HG03432 (cell line): ENCODE measurements around the gene GDI1.

Experiments
- ATAC-seq: cut with Tn5 transposase; IDR thresholded peaks from one replicate; pipeline ENCODE4 v1.9.1; 2021; ENCODE audit warnings: mild to moderate bottlenecking, moderate library complexity; ENCODE audit not compliant: unreplicated experiment

The GDI1 gene

DNA sequence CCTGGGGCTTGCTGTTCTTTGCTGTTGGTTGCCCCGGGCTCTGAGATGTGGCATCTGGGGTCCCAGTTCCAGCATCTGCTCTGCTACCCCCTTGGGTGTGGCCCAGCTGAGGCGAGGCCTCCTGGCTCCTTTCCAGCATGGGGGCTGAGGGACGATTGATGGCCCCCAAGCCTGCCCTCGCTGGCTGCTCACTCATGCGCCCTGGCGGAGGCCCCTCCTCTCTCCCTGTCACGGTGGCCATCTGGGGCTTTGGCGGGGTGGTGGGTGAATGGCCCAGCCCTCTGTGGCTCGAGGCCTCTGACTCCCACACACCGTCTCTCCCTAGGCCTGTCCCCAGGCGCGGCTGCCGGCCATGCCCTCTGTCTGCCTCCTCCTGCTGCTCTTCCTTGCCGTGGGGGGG lies 22.9 kb downstream of the GDI1 start:
- ATAC-seq = no peak

DNA sequence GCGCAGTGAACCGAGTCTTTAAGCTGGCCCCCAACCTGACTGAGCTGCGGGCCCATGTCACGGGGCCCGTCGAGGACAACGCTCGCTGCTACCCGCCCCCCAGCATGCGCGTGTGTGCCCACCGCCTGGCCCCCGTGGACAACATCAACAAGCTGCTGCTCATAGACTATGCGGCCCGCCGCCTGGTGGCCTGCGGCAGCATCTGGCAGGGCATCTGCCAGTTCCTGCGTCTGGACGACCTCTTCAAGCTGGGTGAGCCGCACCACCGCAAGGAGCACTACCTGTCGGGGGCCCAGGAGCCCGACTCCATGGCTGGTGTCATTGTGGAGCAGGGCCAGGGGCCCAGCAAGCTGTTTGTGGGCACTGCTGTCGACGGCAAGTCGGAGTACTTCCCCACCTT lies 23.4 kb downstream of the GDI1 start:
- no peak for ATAC-seq

DNA sequence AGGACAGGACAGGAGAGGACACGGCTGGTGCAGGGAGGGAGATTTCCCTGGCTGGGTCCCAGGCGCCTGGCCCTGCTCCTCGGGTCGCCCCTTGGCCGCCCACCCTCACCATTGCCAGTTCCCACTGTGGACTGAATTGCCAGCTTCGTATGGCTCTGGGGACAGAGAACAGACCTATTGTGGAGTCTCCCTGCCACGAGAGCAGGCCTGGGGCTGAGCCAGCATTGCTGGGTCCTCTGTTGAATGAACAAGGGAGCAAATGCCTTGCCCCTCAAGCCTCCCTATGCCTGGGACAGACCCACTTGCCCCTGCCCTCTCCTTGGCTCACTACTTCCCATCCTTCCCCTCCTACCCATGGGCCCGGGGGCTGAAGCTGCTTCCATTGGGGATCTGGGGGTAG lies 25.4 kb downstream of the GDI1 start:
- no peak for ATAC-seq

DNA sequence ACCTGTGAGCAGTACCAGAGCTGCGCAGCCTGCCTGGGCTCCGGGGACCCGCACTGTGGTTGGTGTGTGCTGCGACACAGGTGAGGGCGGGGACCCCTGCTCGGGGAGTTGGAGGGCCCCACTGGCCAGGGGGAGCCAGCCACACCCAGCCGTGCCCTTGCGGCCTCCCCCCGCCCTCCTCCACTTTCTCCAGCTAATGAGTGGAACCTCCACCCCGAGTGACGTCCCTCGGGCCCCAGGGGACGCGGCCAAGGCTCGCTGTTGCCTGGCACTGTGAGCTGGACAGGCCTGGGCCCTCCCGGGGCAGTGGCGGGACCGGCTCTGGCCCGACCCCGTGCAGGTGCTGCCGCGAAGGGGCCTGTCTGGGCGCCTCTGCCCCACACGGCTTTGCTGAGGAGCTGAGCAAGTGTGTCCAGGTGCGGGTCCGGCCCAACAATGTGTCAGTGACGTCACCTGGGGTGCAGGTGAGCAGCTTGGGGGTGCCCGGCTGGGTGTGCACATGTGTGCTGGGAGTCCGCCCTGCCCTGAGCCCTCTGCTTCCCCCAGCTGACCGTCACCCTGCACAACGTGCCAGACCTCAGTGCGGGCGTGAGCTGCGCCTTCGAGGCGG lies 26.8 kb downstream of the GDI1 start:
- ATAC-seq = no peak

DNA sequence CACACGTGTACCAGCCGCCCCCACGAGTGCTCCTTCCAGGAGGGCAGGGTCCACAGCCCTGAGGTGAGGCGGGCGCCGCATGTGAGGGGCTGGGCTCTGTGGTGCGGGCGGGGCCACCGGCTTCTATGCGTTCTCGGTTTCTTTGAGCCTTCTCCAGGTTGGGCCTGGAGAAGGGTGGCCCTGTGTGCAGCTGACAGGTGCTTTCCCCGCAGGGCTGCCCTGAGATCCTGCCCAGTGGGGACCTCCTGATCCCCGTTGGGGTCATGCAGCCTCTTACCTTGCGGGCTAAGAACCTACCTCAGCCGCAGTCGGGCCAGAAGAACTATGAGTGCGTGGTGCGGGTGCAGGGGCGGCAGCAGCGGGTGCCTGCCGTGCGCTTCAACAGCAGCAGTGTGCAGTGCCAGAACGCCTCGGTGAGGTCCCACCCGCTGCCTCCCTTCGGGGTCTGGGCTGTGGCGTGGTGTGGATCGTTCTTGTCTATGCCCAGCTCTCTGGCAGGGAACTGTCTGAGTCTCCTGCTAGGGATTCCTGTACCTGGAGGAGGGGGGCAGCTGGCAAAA lies 27.9 kb downstream of the GDI1 start:
- no peak for ATAC-seq

DNA sequence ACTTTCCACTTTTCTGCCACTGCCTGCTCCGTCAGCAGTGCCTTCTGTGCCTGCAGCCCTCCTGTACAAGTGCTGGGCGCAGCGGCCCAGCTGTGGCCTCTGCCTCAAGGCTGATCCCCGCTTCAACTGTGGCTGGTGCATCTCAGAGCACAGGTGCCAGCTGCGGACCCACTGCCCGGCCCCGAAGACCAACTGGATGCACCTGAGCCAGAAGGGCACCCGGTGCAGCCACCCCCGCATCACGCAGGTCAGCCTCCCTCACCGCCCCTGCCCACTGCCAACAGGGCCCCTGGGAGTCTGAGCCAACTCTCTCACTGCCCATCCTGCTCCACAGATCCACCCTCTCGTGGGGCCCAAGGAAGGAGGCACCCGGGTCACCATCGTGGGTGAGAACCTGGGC lies 28.6 kb downstream of the GDI1 start:
- ATAC-seq = no peak

DNA sequence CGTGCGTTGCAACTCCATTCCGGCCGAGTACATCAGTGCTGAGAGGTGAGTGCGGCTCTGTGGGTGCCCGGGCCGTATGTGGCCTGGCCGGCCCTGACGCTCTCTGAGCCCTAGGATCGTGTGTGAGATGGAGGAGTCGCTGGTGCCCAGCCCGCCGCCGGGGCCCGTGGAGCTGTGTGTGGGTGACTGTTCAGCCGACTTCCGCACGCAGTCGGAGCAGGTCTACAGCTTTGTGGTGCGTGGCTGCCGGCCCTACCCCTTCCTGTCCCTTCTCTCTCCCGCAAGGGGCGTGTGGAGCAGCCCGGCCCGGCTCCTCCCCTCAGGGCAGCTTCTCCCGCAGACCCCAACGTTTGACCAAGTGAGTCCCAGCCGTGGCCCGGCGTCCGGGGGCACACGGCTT lies 29.1 kb downstream of the GDI1 start:
- no peak for ATAC-seq

DNA sequence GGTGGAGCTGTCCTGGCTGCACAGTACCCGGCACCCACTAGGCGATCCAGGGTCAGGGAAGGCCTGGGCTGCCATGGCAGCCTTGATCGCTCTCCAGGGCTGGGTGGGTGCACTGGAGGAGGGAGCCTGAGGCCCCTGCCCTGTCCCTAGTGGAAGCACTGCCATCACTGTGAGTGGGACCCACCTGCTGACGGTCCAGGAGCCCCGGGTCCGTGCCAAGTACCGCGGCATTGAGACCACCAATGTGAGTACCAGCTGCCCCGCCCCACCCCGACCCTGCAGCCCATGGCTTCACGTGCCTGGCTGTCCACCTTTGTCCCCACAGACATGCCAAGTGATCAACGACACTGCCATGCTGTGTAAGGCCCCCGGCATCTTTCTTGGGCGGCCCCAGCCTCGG lies 30.0 kb downstream of the GDI1 start:
- ATAC-seq = no peak

DNA sequence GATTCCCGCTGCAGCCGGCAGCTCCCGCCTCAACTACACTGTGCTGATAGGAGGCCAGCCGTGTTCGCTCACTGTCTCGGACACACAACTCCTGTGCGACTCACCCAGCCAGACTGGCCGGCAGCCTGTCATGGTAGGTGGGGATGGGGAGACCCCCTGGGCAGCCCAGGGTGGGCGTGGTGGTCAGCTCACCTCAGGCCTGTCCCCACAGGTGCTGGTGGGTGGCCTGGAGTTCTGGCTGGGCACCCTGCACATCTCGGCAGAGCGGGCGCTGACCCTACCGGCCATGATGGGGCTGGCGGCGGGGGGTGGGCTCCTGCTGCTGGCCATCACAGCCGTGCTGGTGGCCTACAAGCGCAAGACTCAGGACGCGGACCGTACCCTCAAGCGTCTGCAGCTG lies 30.6 kb downstream of the GDI1 start:
- no peak for ATAC-seq

DNA sequence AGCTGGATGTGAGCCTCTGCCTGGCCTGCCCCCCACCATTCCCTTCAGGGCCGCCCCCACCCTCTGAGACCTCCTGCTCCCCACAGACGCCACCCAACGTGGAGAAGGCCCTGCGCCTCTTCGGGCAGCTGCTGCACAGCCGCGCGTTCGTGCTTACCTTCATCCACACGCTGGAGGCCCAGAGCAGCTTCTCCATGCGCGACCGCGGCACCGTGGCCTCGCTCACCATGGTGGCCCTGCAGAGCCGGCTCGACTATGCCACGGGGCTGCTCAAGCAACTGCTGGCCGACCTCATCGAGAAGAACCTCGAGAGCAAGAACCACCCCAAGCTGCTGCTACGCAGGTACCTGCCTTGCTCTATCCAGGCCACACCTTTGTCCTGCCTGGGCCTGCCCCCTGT lies 31.3 kb downstream of the GDI1 start:
- ATAC-seq = no peak

DNA sequence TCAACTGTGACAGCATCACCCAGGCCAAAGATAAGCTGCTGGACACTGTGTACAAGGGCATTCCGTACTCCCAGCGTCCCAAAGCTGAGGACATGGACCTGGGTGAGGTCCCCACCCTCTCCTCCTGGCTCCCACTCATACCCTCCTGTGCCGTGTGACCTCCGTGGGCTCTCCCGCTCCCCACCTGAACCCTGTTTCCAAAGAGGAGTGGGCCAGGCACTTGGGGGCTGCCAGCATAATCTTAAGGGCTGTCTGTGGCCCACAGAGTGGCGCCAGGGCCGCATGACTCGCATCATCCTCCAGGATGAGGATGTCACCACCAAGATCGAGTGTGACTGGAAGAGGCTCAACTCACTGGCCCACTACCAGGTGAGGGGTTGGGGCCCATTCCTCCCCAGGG lies 32.2 kb downstream of the GDI1 start:
- ATAC-seq = no peak

DNA sequence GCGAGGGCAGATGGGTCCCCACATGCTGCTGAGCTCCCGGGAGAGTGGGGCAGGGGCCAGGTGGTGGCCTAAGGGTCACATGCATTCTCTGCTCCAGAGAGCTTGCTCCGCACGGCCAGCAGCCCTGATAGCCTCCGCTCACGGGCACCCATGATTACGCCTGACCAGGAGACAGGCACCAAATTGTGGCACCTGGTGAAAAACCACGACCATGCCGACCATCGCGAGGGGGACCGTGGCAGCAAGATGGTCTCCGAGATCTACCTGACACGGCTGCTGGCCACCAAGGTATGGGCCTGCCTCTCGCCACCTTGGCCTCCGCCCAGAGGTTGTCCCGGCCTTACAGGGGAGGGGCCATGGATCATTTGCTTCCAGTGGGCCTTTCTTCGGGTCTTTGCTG lies 32.9 kb downstream of the GDI1 start:
- no peak for ATAC-seq

DNA sequence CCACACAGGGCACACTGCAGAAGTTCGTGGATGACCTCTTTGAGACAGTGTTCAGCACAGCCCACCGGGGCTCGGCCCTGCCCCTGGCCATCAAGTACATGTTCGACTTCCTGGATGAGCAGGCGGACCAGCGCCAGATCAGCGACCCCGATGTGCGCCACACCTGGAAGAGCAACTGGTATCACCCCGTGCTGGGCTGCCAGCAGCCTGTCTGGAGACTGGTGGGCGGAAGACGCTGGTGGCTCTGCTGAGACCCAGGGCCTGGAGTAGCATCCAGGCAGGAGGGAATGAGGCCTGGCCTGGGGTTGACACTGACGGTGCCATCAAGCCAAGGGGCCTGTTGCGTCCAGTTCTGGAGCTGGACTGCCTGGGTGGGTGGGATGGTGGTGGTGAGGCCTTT lies 33.5 kb downstream of the GDI1 start:
- ATAC-seq = no peak

DNA sequence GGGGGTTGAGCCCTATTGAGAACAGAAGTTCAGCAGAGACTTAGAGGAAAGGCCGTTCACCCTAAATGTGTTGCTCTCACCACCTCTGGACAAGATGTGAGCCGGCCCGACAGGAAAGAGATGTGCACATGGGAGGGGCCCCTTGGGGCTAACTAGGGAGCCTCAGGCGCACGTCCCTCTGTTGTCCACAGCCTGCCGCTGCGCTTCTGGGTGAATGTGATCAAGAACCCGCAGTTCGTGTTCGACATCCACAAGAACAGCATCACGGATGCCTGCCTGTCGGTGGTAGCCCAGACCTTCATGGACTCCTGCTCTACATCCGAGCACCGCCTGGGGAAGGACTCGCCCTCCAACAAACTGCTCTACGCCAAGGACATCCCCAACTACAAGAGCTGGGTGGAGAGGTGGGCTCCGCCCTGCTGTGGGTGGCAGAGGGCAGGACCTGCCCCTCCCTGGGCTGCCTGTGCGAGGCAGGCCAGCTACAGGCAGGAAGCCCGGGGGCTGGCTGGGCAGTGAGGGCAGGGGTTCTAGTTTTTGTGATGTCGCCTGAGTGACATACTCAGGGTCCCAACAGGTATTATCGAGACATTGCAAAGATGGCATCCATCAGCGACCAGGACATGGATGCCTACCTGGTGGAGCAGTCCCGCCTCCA lies 34.1 kb downstream of the GDI1 start:
- ATAC-seq = no peak

DNA sequence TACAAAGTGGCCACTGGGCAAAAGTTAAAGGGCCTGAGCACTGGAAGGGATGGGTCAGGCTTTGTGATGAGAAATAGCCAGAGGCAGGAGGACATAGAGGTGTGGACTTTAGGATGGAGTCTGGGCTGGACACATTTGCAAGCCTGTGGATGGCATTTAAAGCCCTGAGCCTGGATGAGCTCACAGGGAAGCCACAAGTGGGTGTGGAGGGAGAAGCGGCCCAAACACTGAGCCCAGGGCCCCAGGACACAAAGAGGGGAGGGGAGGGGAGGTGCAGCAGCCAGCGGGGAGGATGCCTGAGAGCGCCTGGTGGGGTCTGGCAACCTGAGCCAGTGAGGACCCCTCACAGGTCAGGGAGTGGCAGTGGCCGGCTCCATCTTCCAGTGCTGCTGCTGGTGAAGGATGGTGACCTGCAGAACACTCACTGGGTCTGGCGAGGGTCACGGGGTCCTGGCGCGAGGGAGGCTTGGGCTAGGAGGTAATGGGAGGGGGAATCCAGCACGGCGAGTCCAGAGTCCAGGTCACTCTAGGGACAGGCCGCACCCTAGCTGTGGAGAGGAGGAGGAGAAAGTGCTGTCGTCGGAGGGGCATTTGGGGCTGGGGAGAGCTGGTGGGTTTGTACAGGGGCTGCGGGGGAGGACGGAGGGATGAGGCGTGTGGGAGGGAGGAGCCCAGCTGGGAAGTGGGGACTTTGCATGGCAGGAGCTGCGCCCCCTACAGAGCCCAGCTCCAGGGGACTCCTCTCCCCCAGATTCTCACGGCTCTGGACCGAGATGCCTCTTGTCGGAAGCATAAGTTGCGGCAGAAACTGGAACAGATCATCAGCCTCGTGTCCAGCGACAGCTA lies 35.1 kb downstream of the GDI1 start:
- ATAC-seq = no peak

DNA sequence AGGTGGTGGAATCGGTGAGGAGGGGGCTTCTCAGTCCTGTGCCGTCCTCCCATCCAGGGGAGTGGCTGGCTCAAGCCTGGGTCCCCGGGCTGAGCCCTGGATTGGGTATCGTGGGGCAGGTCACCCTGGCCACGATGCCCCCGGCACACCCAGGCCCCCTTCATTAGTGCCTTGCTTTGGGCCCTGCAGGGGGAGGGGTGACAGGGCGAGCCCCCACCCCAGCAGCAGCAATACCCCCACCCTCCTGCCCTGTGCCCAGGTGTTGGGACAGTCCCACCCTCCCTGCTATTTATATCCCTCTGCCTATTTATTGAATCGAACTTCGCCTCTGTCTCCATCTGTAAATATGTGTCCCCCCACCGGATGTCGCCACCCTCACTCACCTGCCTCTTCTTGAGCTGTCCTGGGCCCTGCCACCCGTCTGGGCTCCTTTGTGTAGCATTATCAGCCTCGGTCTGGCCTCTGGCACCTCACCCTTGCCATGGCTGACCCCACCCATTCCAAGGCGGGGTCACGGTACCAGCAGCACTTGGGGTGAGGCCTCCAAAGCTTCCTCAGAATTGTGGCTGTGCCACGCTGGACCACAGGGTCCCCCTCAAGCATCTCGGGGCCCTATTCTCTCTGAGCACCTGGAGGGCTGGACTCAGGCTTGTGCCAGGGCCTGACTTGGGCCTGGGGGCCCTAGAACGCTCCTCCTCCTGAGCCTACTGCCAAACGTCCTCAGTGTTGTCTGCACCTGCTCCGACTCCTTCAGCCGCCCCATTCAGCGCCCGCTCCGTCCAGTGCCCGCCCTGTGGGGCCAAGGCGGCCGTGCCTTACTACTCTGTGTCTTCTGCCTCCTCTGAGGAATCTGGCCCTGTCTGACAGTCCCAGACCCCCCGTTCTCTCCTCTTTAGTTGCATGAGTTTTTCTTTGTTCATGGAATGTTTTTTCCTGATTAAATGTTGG lies 36.0 kb downstream of the GDI1 start:
- no peak for ATAC-seq

DNA sequence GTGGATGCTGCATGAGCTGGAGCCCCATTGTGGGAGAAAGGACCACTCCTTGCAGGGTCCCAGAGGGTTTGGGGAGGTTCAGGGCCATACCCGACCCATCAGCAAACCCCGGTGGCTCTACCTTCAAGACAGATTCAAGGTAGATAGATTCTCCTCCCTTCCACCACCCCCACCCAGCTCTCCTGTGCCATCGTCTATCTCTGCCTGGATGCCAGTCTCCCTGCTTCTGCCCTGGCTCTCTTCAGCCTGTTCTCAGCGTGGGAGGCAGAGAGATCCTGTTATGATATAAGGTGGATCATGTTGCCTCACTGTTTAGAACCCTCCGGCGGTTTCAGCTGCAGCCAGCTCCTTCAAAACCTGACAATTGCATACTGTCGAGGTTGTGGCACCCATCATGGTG lies 36.7 kb downstream of the GDI1 start:
- ATAC-seq = no peak

DNA sequence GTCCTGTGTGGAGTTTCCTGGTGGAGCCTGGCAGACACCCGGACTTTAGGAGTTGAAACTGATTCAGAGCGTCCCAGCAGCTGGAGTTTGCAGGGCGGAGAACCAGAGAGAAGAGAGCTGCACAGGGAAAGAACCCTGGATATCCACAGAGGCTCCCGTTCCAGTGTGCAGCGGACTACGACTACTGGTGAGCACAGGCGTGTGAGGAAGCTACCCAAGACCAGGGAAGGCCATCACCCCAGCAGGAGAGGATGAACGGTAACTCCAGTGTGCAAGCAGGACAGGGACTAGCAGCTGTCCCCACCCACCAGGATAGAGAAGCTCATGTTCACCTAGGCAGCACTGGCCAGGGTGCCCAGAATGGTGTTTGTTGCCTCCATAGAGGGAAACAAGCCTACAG lies 39.9 kb downstream of the GDI1 start:
- ATAC-seq = no peak

DNA sequence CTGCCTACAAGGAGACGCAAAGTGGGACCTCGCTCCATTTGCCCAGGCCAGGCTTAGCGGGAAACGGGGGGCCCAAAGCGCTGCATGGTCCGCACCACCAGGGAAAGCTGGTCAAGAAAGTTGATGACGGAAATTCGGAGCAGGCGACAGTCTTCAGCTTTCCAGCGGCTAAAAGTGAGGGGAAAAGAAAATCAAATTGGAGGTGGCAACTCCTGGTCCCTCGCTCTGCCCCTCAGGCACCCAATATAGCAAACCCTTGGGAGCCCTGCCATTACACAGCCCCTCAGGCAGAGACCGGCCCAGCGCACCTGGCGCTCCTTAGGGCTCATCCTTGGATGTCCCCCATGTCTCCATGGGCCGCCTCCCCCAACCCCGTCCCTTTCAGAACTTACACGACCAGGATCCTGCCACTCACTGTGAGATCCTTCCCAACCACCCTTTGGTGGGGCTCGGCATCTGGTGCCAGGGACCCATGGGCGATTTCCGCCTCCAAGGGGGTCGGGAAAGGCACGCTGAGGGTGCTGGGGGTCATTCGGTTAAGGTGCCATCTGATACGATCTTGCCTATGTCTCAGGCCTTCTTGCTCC lies 41.0 kb downstream of the GDI1 start:
- no peak for ATAC-seq
